HepG2 (cell line): ENCODE data around the gene CMTM4. TPM values are rescaled to one million over a fixed set of nuclear protein-coding genes. Genes with fewer than 3 reads are reported as not detected.

Experiments used
- CREM ChIP-seq, 2 experiments: sonication (generic) in 1 of 2; formaldehyde crosslinking in 1 of 2; IDR thresholded peaks; 2 replicates each; pipeline versions ENCODE4 v1.4.0 to v1.6.1; 2016 to 2020; ENCODE audit warnings: antibody characterized with exemption in 1 of 2, mild to moderate bottlenecking in 1 of 2, missing genetic modification reagents in 1 of 2
- ETV5 ChIP-seq: IDR thresholded peaks from 2 replicates; pipeline ENCODE4 v1.6.1; 2018; ENCODE audit warnings: missing biosample characterization, missing genetic modification reagents, inconsistent platforms, borderline replicate concordance
- HDAC1 ChIP-seq: sonication (generic); formaldehyde crosslinking; IDR thresholded peaks from 2 replicates; pipeline ENCODE4 v1.5.1; 2020; ENCODE audit warnings: mild to moderate bottlenecking, missing genetic modification reagents
- MIER3 ChIP-seq: IDR thresholded peaks from 2 replicates; pipeline ENCODE4 v1.6.1; 2016; ENCODE audit warnings: missing compliant biosample characterization, borderline replicate concordance
- PRPF4 ChIP-seq: fragments of 200-400 bp; formaldehyde crosslinking; IDR thresholded peaks from 2 replicates; pipeline ENCODE4 v1.6.1; 2016; ENCODE audit warnings: low read length, low read depth; ENCODE audit not compliant: poor library complexity, severe bottlenecking
- RAD21 ChIP-seq: fragments of 450-650 bp; formaldehyde crosslinking; IDR thresholded peaks from 2 replicates; pipeline ENCODE4 v1.5.0; 2020; ENCODE audit warnings: mild to moderate bottlenecking
- RFXANK ChIP-seq: IDR thresholded peaks from 2 replicates; pipeline ENCODE4 v1.6.1; 2016
- SMAD9 ChIP-seq: sonication (generic); formaldehyde crosslinking; IDR thresholded peaks from 2 replicates; pipeline ENCODE4 v1.5.1; 2020; ENCODE audit warnings: mild to moderate bottlenecking, missing genetic modification reagents
- SRF ChIP-seq: IDR thresholded peaks from 2 replicates; pipeline ENCODE4 v1.6.1; 2011; ENCODE audit warnings: mild to moderate bottlenecking, low read depth, low read length, moderate library complexity
- TAF1 ChIP-seq: sonication (generic); formaldehyde crosslinking; IDR thresholded peaks from 2 replicates; pipeline ENCODE4 v1.4.0; 2020; ENCODE audit warnings: missing genetic modification reagents
- ZNF224 ChIP-seq: sonication (generic); formaldehyde crosslinking; IDR thresholded peaks from 2 replicates; pipeline ENCODE4 v1.5.0; 2020; ENCODE audit warnings: mild to moderate bottlenecking, missing genetic modification reagents
- ZNF280B ChIP-seq: sonication (generic); formaldehyde crosslinking; IDR thresholded peaks from 2 replicates; pipeline ENCODE4 v1.5.0; 2020; ENCODE audit warnings: missing genetic modification reagents, mild to moderate bottlenecking, borderline replicate concordance
- ZNF552 ChIP-seq: sonication (generic); formaldehyde crosslinking; IDR thresholded peaks from 2 replicates; pipeline ENCODE4 v1.9.0; 2022; ENCODE audit warnings: missing genetic modification reagents, mild to moderate bottlenecking, borderline replicate concordance
- ZNF629 ChIP-seq: sonication (generic); formaldehyde crosslinking; conservative IDR thresholded peaks from 2 replicates; pipeline ENCODE4 v1.5.0; 2020; ENCODE audit warnings: missing genetic modification reagents
- ZNF790 ChIP-seq: sonication (generic); formaldehyde crosslinking; IDR thresholded peaks from 2 replicates; pipeline ENCODE4 v1.8.0; 2022; ENCODE audit warnings: missing genetic modification reagents, mild to moderate bottlenecking, borderline replicate concordance
- polyA plus RNA-seq, 8 experiments: library from polyadenylated mRNA; depleted of rRNA in 3 of 8; stranded (reverse) in 7 of 8; unstranded in 1 of 8; fragments of >200 nt; fragmentation: Illumina TruSeq in 4 of 8; extraction: Trizol in 4 of 8; gene quantifications; 2 replicates each; pipeline versions ENCODE4 v1.2.1 to v1.2.3, GENCODE V29; 2011 to 2016; ENCODE audit warnings: low read depth in 4 of 8, missing spikeins in 1 of 8, mixed read lengths in 1 of 8; ENCODE audit not compliant: insufficient read depth in 1 of 8
- total RNA-seq, 5 experiments: library from RNA; depleted of rRNA; stranded (reverse); fragments of >200 nt; fragmentation: Illumina TruSeq; extraction: Trizol; gene quantifications; 2 replicates each; pipeline ENCODE4 v1.2.3, GENCODE V29; 2016; ENCODE audit warnings: low read depth in 1 of 5
- TF ChIP-seq, protein P1 (sequence below): sonication (generic); formaldehyde crosslinking; IDR thresholded peaks from 2 replicates; pipeline ENCODE4 v1.4.0; 2020; ENCODE audit warnings: mild to moderate bottlenecking, missing genetic modification reagents
- TF ChIP-seq, protein P2 (sequence below): sonication (generic); formaldehyde crosslinking; IDR thresholded peaks from 2 replicates; pipeline ENCODE4 v1.5.1; 2020; ENCODE audit warnings: mild to moderate bottlenecking, missing genetic modification reagents, moderate library complexity

Gene CMTM4
- total and polyA plus RNA-seq, 2 of the 13 experiments (the other 11 are each of a cell fraction or from before 2014, with no cell fraction given): 32.0 to 36.3 TPM

GRCh38 chr16:66605177-66605978 lies 91.2 kb downstream of the CMTM4 start (continued):
- peak; percentile 28; the same call in 1 of the 2 replicates for TF ChIP-seq HDAC1 (CRISPR knock-in tag)
- peak; percentile 95 for TF ChIP-seq ZNF629
- TF ChIP-seq ZNF790: peak; percentile 74; the same call in 1 of the 2 replicates
- no peak for TF ChIP-seq CREM (IDR thresholded peaks at IDR 0.05)
- TF ChIP-seq CREM (CRISPR knock-in tag; IDR thresholded peaks at IDR 0.05): no peak
- TF ChIP-seq, protein P1, sequence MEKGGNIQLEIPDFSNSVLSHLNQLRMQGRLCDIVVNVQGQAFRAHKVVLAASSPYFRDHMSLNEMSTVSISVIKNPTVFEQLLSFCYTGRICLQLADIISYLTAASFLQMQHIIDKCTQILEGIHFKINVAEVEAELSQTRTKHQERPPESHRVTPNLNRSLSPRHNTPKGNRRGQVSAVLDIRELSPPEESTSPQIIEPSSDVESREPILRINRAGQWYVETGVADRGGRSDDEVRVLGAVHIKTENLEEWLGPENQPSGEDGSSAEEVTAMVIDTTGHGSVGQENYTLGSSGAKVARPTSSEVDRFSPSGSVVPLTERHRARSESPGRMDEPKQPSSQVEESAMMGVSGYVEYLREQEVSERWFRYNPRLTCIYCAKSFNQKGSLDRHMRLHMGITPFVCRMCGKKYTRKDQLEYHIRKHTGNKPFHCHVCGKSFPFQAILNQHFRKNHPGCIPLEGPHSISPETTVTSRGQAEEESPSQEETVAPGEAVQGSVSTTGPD (CRISPR knock-in tag): no peak
- TF ChIP-seq SMAD9 (CRISPR knock-in tag): 0 out of 2 replicates have a peak, but pooled peaks have one; percentile 27
- TF ChIP-seq RFXANK: no peak
- TF ChIP-seq ZNF552 (CRISPR knock-in tag): peak; percentile 26; the same call in 1 of the 2 replicates
- TF ChIP-seq PRPF4: no peak
- TF ChIP-seq RAD21 (CRISPR knock-in tag): no peak
- TF ChIP-seq ZNF280B: peak; percentile 91
- no peak for TF ChIP-seq MIER3 (CRISPR knock-in tag)
- TF ChIP-seq, protein P2, sequence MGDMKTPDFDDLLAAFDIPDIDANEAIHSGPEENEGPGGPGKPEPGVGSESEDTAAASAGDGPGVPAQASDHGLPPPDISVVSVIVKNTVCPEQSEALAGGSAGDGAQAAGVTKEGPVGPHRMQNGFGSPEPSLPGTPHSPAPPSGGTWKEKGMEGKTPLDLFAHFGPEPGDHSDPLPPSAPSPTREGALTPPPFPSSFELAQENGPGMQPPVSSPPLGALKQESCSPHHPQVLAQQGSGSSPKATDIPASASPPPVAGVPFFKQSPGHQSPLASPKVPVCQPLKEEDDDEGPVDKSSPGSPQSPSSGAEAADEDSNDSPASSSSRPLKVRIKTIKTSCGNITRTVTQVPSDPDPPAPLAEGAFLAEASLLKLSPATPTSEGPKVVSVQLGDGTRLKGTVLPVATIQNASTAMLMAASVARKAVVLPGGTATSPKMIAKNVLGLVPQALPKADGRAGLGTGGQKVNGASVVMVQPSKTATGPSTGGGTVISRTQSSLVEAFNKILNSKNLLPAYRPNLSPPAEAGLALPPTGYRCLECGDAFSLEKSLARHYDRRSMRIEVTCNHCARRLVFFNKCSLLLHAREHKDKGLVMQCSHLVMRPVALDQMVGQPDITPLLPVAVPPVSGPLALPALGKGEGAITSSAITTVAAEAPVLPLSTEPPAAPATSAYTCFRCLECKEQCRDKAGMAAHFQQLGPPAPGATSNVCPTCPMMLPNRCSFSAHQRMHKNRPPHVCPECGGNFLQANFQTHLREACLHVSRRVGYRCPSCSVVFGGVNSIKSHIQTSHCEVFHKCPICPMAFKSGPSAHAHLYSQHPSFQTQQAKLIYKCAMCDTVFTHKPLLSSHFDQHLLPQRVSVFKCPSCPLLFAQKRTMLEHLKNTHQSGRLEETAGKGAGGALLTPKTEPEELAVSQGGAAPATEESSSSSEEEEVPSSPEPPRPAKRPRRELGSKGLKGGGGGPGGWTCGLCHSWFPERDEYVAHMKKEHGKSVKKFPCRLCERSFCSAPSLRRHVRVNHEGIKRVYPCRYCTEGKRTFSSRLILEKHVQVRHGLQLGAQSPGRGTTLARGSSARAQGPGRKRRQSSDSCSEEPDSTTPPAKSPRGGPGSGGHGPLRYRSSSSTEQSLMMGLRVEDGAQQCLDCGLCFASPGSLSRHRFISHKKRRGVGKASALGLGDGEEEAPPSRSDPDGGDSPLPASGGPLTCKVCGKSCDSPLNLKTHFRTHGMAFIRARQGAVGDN: peak; percentile 60; the same call in 1 of the 2 replicates
- TF ChIP-seq SRF: no peak
- TF ChIP-seq TAF1 (CRISPR knock-in tag): peak; percentile 4; the same call in 1 of the 2 replicates
- TF ChIP-seq ZNF224 (CRISPR knock-in tag): peak; percentile 24; the same call in 1 of the 2 replicates
- no peak for TF ChIP-seq ETV5 (CRISPR knock-in tag)
